GM12878 (cell line): Measurements from ENCODE around the gene CBLN3.

Experiments used
- CBFB ChIP-seq: IDR thresholded peaks from 2 replicates; pipeline ENCODE4 v1.6.1; 2016; ENCODE audit warnings: antibody characterized with exemption, low read depth
- FOS ChIP-seq: IDR thresholded peaks from 3 replicates; pipeline ENCODE4 v1.6.1; 2011; ENCODE audit warnings: borderline replicate concordance; ENCODE audit not compliant: insufficient read length; ENCODE audit errors: extremely low read depth
- NFIC ChIP-seq: IDR thresholded peaks from 2 replicates; pipeline ENCODE4 v1.6.1; 2012; ENCODE audit warnings: low read depth, mild to moderate bottlenecking, inconsistent platforms, low read length, moderate library complexity
- POLR2A ChIP-seq: IDR thresholded peaks from 2 replicates; pipeline ENCODE4 v1.6.1; 2011; ENCODE audit warnings: low read depth, mild to moderate bottlenecking, low read length
- RCOR1 ChIP-seq: conservative IDR thresholded peaks from 2 replicates; pipeline ENCODE4 v1.6.1; 2012; ENCODE audit warnings: low read depth, low read length, improper control_type of control experiment
- SMC3 ChIP-seq: IDR thresholded peaks from 2 replicates; pipeline ENCODE4 v1.6.1; 2011; ENCODE audit warnings: low read length, improper control_type of control experiment, borderline replicate concordance
- ZNF274 ChIP-seq: IDR thresholded peaks from one replicate; pipeline ENCODE4 v1.8.0; 2011; ENCODE audit not compliant: insufficient read length, insufficient read depth
- TF ChIP-seq, protein P1 (sequence below), 3 experiments: IDR thresholded peaks in 2 of 3; conservative IDR thresholded peaks in 1 of 3; 2 replicates each; pipeline ENCODE4 v1.5.1; 2011; ENCODE audit warnings: low read depth in 3 of 3, low read length in 3 of 3, mild to moderate bottlenecking in 3 of 3, control low read depth in 2 of 3, moderate library complexity in 2 of 3, inconsistent platforms in 1 of 3, mixed read lengths in 1 of 3; ENCODE audit not compliant: control insufficient read depth in 2 of 3, insufficient read depth in 1 of 3; ENCODE audit errors: extremely low read depth in 1 of 3
- TF ChIP-seq, protein P2 (sequence below): IDR thresholded peaks from 2 replicates; pipeline ENCODE4 v1.6.1; 2012; ENCODE audit warnings: low read length, inconsistent platforms

DNA sequence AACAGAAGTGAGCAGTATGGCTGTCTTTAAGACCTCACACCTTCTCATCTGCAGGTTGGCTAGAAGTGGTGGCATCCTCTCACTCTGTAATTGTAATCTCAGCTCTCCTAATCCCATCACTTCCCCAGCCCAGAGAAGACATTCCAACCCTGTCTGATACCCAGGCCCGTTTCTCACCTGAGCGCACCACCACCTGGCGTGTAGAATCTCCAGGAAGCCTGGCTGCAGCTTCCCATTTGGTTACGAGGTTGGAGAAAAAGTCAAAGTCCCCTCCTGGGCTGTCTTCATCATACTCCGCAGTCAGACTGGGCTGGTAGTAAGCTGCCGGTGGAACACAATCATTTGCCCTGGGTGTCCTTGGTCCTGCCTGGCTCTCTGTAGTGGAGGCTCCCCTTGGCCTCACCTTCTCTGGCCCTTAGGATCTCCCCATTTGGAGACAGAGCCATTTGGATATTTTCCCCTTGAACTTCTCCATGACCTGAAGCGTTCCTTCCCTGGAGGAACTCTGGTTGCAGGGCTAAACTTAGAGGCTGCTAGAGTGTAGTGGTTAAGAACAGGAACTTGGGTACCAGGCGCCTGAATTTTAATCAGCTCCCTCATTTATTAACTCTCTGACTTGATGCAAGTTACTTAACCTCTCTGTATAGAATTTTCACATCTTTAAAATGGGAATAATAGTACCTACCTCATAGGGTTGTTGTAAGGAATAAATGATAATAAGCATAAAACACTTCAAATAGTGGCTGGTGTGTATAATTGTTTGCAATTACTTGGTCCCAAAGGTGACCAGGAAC, 11.3 kb upstream of the CBLN3 start:
- TF ChIP-seq, protein P1, sequence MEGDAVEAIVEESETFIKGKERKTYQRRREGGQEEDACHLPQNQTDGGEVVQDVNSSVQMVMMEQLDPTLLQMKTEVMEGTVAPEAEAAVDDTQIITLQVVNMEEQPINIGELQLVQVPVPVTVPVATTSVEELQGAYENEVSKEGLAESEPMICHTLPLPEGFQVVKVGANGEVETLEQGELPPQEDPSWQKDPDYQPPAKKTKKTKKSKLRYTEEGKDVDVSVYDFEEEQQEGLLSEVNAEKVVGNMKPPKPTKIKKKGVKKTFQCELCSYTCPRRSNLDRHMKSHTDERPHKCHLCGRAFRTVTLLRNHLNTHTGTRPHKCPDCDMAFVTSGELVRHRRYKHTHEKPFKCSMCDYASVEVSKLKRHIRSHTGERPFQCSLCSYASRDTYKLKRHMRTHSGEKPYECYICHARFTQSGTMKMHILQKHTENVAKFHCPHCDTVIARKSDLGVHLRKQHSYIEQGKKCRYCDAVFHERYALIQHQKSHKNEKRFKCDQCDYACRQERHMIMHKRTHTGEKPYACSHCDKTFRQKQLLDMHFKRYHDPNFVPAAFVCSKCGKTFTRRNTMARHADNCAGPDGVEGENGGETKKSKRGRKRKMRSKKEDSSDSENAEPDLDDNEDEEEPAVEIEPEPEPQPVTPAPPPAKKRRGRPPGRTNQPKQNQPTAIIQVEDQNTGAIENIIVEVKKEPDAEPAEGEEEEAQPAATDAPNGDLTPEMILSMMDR (IDR thresholded peaks at IDR 0.05 in 2 of 3, conservative IDR thresholded peaks at IDR 0.05 in 1 of 3; ENCODE audit: control insufficient read depth in 2 of 3, extremely low read depth in 1 of 3, insufficient read depth in 1 of 3, low read depth in 3 of 3, low read length in 3 of 3) = no peak
- no peak for TF ChIP-seq POLR2A
- TF ChIP-seq, protein P2, sequence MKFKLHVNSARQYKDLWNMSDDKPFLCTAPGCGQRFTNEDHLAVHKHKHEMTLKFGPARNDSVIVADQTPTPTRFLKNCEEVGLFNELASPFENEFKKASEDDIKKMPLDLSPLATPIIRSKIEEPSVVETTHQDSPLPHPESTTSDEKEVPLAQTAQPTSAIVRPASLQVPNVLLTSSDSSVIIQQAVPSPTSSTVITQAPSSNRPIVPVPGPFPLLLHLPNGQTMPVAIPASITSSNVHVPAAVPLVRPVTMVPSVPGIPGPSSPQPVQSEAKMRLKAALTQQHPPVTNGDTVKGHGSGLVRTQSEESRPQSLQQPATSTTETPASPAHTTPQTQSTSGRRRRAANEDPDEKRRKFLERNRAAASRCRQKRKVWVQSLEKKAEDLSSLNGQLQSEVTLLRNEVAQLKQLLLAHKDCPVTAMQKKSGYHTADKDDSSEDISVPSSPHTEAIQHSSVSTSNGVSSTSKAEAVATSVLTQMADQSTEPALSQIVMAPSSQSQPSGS = no peak
- no peak for TF ChIP-seq NFIC
- TF ChIP-seq CBFB = no peak
- TF ChIP-seq ZNF274 = no peak
- TF ChIP-seq SMC3 = no peak
- no peak for TF ChIP-seq FOS
- TF ChIP-seq RCOR1 = no peak
